ENCODE measurements around the gene TTC34.

DNA sequence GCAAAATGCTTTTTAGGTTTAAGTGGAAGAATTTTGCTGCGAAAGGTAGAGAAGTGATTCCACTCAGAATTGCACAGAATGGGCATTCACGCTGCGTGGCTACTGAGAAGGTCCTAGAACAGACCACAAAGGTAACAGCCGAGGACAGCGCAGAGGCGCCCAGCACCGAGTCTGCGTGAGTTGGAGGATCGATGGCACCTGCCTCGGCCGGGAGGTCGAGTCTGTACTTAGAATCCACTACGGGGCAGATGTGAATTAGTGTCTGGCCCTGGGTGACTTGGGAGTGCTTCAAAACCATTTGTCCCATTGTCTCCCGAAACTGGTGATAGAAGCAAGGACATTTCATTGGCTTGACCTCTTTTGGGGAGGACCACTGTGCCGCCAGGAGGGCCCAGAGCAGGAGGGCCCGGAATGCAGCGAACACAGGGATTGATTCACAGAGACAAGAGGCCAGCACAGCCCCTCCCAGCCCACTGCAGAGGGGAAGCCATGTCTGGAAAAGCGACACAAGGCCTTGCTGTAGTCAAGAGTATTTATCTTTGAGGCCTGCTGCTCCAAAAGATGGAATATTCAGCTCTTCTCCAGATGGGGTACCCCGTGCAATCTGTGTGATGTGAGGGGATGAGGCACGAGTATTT is 35.0 kb upstream of the TTC34 start:
- TF ChIP-seq SIN3B (IDR thresholded peaks at IDR 0.05; ENCODE audit: low read depth): no peak
- TF ChIP-seq, protein P1, sequence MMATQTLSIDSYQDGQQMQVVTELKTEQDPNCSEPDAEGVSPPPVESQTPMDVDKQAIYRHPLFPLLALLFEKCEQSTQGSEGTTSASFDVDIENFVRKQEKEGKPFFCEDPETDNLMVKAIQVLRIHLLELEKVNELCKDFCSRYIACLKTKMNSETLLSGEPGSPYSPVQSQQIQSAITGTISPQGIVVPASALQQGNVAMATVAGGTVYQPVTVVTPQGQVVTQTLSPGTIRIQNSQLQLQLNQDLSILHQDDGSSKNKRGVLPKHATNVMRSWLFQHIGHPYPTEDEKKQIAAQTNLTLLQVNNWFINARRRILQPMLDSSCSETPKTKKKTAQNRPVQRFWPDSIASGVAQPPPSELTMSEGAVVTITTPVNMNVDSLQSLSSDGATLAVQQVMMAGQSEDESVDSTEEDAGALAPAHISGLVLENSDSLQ (IDR thresholded peaks at IDR 0.05): no peak
